Activated CD4-positive, alpha-beta T cell treated with anti-CD3 and anti-CD28 coated beads for 1 hour (primary cell): Measurements from ENCODE around the gene CBARP.

Source experiments
- DNase-seq: peaks from one replicate; pipeline ENCODE4 v3.0.0-alpha.2; 2020

The CBARP gene

DNA sequence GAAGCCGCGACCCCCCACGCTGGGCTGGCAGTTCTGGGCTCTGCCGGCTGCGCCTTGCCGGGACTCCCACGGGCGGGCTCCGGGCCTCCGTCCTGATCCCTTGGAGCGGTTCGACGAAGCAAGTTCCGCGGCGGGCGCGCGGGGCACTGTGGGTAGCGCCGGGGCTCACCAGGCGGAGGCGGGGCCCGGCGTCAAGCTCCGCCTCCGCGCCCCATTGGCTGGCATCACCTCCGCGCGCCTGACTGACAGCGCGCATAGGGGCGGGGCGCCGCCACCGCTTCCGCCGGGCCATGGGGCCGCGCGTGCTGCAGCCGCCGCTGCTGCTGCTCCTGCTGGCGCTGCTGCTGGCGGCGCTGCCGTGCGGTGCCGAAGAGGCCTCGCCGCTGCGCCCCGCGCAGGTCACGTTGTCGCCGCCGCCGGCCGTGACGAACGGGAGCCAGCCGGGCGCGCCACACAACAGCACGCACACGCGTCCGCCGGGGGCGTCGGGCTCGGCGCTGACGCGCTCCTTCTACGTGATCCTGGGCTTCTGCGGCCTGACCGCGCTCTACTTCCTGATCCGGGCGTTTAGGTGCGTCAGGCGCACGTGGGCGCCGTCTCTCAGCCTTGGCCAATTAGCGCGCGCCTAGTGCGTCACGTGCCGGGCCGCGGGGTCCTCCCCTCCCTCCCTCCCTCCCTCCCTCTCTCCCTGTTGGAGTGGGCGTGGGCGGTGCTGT lies 37.6 kb upstream of the CBARP start, which contains the start of gene FAM174C:
FAM174C (plus strand) TSS at position 271 of the 716 bp plus-strand sequence; CDS start at position 291, 20 bp downstream.
- peak; percentile 95 for DNase-seq

DNA sequence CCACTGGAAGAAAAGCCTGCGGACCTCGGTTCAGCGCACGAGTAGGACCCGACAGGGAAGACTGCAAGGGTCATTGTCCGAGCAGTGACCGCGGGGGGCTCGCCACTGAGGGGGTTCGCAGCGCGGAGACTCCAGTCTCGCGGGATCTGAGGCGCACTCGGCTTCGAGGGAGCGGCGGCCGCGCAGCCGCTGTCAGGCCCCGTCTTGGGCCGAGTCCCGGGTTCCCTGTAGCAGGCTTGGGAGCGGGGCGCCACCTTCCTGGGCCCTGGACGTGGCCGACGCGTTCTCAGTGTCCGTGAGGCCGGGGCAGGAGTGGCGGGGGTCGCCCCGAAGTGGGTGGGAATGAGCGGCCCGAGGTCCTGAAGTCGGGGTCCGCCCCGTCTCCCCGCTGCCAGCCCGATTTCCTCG lies 37.1 kb upstream of the CBARP start:
- no peak for DNase-seq

DNA sequence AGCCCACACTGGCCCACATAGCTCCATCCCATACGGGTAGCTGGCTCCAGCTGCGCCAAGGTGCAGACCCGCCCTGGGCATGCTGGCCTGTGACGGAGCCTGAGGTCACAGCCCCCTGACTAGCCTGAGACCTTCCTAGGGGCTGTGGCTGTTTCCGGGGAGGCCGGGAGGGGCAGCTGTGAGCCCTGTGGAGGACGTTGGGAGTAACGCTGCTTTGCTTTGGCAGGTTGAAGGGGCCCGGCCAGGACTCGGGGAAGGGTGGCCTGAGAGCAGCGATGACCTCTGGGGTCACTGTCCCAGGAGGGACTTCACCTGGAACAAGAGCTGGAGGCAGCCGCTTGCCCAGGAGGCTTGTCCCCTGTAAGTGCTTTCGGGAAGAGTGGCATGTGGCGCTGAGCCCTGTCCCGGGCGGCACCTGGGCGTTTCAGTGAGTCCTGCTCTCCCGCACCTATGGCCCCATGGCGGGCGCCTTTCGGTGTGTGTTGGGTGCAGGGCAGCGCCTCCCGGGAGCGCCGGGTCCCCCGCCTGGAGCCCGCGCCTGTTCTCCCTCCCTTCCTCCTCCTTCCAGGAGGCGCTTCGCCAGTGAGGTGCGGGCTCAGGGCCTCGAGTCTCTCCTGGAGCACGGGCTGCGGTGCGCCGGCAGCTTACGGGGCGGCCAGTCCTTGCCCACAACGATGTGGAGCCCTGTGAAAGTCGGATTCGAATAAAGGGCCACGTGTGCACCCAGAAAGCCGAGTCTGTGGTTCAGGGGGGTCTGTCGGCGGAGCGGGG lies 36.5 kb upstream of the CBARP start:
- no peak for DNase-seq

GRCh38 chr19:1273263-1274041 lies 35.6 kb upstream of the CBARP start:
- DNase-seq, result no peak

- no peak for DNase-seq
Observed at GRCh38 chr19:1272423-1273262, 34.8 kb upstream of the CBARP start.

- no peak for DNase-seq
Observed at GRCh38 chr19:1271528-1272422, 34.0 kb upstream of the CBARP start.

GRCh38 chr19:1270854-1271527 lies 33.2 kb upstream of the CBARP start:
- no peak for DNase-seq

- DNase-seq, result no peak
Observed at GRCh38 chr19:1270213-1270853, 32.5 kb upstream of the CBARP start.

- peak; percentile 81 for DNase-seq
Observed at GRCh38 chr19:1269478-1270212, 31.8 kb upstream of the CBARP start.

GRCh38 chr19:1269065-1269477 lies 31.3 kb upstream of the CBARP start, which contains the start of gene CIRBP:
TSS of gene CIRBP (plus strand) at chr19:1269332. CDS start at chr19:1270934, 1,602 bp downstream.
- DNase-seq, result peak; percentile 99

GRCh38 chr19:1268226-1269064 lies 30.6 kb upstream of the CBARP start:
- no peak for DNase-seq

- no peak for DNase-seq
Observed at GRCh38 chr19:1267477-1268225, 29.8 kb upstream of the CBARP start.

DNA sequence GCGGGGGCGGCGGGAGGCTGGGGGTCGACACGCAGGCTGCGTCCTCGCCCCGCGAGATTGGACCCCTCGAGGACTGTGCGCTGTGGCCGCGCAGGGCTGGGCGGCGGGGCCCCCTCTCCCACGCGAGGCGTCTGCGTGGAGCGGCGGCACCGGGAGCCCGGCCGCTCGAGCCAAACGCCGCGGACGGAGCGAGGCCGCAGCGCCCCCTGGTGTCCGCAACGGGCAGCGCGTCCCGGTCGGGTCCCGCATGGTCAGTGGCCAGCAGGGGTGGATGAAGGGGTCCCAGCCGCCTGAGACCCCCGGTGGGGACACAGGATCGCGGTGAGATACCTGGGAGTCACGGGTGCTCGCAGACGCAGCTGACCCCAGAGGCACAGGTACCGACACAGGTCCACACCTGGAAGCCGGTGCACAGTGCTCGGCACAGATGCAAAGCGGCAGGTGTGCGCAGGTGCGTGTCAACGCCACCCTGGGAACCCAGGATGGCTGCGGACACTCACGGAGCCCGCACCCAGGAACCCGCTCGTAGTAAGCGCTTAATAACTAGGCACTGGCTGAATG lies 29.2 kb upstream of the CBARP start:
- peak; percentile 61 for DNase-seq

DNA sequence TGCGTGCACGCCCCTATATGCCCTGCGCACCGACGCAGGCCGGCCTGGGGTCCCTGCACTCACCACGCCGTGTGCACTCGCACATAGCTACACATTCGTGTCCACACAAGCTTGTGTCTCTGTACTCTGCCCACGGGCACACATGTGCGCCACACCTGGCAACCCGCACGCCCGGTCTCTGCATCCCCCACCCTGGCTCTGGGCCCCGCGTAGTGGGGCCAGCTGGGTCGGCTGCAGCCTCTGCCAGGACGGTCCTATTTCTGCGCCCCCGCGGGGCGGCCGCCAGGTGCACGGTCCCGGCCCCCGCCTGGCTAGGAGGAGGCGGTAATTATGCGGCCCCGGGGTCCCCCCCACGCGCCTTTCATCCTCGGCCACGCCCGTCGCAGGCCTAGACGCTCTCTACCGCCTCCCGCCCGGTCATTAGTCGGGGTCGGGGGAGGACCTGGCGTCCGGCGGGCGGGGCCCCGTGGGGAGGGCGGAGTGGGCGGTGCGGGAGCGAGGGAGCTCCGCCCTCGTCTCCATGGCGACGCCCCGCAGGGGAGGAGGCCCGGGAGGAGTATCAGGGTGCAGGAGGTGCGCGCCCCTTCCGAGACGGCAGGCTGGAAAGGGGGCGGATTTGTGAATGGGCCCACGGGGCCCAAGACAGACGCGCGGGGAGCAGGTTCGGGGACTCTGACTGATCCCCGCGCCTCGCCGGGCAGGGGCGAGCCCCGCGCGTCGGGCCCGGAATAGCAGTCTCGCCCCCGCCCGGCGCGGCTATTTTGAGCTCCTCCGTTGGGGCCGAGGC lies 28.5 kb upstream of the CBARP start:
- DNase-seq, result peak; percentile 74

- no peak for DNase-seq
Observed at GRCh38 chr19:1265615-1266128, 27.9 kb upstream of the CBARP start.
